Spleen (tissue), 7 donors: Measurements from ENCODE around the gene DPT.

Experiments
- POLR2AphosphoS5 ChIP-seq, 3 donors: sonication (generic); formaldehyde crosslinking; IDR thresholded peaks; one replicate each; pipeline ENCODE4 v1.5.1; 2017; ENCODE audit warnings: antibody characterized with exemption in 3 of 3
- TF ChIP-seq, protein P1 (sequence below), 11 experiments: fragments of 200-600 bp in 7 of 11; fragments of 450-650 bp in 4 of 11; sonication (generic) in 4 of 11; IDR thresholded peaks in 8 of 11; conservative IDR thresholded peaks in 3 of 11; 1 replicate in 7 of 11; 2 replicates in 4 of 11; pipeline versions ENCODE4 v1.4.0 to v1.8.0; 2016 to 2021; ENCODE audit warnings: antibody characterized with exemption in 11 of 11, inconsistent platforms in 4 of 11, mild to moderate bottlenecking in 1 of 11
- donor health status: DM: no; HTN: no; CAD: no; lungs with moderate emphysema.
- donor health status: DM: no; HTN: no; CAD: no.
- donor health status: DM: no; HTN: no; CAD: no.

DNA sequence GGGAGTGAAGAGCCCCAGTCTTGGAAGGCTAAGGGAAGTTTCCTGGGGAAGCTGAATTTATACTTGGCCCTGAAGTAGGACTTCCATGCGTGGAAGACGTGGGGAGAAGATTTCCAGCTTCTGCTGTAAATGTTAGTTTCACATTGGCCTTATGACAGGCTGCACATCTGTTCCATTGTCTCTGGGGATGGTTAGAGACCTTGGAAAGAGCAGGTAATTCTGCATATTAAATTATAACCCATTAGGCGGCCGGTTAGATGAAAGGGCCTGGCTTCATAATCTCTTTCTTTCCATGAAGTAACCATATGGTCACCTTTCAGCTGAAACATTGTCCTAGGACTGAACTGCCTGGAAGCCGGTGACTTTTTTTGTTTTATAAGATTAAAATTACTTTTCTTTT lies 37.5 kb downstream of the DPT start:
- TF ChIP-seq, protein P1, sequence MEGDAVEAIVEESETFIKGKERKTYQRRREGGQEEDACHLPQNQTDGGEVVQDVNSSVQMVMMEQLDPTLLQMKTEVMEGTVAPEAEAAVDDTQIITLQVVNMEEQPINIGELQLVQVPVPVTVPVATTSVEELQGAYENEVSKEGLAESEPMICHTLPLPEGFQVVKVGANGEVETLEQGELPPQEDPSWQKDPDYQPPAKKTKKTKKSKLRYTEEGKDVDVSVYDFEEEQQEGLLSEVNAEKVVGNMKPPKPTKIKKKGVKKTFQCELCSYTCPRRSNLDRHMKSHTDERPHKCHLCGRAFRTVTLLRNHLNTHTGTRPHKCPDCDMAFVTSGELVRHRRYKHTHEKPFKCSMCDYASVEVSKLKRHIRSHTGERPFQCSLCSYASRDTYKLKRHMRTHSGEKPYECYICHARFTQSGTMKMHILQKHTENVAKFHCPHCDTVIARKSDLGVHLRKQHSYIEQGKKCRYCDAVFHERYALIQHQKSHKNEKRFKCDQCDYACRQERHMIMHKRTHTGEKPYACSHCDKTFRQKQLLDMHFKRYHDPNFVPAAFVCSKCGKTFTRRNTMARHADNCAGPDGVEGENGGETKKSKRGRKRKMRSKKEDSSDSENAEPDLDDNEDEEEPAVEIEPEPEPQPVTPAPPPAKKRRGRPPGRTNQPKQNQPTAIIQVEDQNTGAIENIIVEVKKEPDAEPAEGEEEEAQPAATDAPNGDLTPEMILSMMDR (IDR thresholded peaks at IDR 0.05 in 8 of 11, conservative IDR thresholded peaks at IDR 0.05 in 3 of 11) = no peak
- no peak for TF ChIP-seq POLR2AphosphoS5 (IDR thresholded peaks at IDR 0.05)
